A673 (cell line): Measurements from ENCODE around the gene SLC12A6. TPM values are rescaled to one million over a fixed set of nuclear protein-coding genes. Genes with fewer than 3 reads are reported as not detected.
A peak's percentile ranks its signal among the peaks of the same experiment; 100 is the strongest.

Experiments used
- BruUV-seq: library from RNA; stranded (reverse); fragments of 400-500 nt; replicated peaks from 2 replicates; lab custom pipeline; 2021; lab: Mats Ljungman, UMichigan
- CTCF ChIA-PET: fragments of 300-600 bp; sonication (Branson Sonifier 250); formaldehyde crosslinking; loops from one replicate; lab custom pipeline; 2022; ENCODE audit warnings: antibody characterized with exemption; lab: Charles Lee
- POLR2A ChIA-PET: fragments of 300-600 bp; sonication (Branson Sonifier 250); formaldehyde crosslinking; loops from one replicate; lab custom pipeline; 2022; ENCODE audit warnings: antibody characterized with exemption; ENCODE audit not compliant: low non-redundant PET; lab: Charles Lee
- DNase-seq: peaks from one replicate; pipeline ENCODE4 v3.0.0-alpha.2; 2015; ENCODE audit warnings: low spot score
- H3K27ac ChIP-seq: fragments of 200-600 bp; sonication (generic); 2 replicates; pipeline ENCODE4 v1.5.1; 2016; ENCODE audit warnings: mixed run types, low read depth, mild to moderate bottlenecking, mixed read lengths, antibody characterized with exemption, low read length; ENCODE audit not compliant: poor library complexity, severe bottlenecking
- H3K27me3 ChIP-seq: fragments of 200-600 bp; sonication (generic); replicated peaks from 2 replicates; pipeline ENCODE4 v1.6.1; 2017; ENCODE audit warnings: mixed run types, low read depth, mild to moderate bottlenecking, mixed read lengths, antibody characterized with exemption, low read length; ENCODE audit not compliant: insufficient read depth, poor library complexity
- H3K36me3 ChIP-seq: fragments of 200-600 bp; sonication (generic); 2 replicates; pipeline ENCODE4 v1.6.1; 2016; ENCODE audit warnings: mixed run types, mild to moderate bottlenecking, mixed read lengths, antibody characterized with exemption, low read length; ENCODE audit not compliant: insufficient read depth, poor library complexity, severe bottlenecking
- H3K4me1 ChIP-seq: fragments of 200-600 bp; sonication (generic); 2 replicates; pipeline ENCODE4 v1.6.1; 2017; ENCODE audit warnings: mixed run types, mild to moderate bottlenecking, mixed read lengths, antibody characterized with exemption, low read length; ENCODE audit not compliant: insufficient read depth, poor library complexity, severe bottlenecking
- H3K4me3 ChIP-seq: fragments of 200-600 bp; sonication (generic); 2 replicates; pipeline ENCODE4 v1.5.1; 2016; ENCODE audit warnings: low read depth, mixed run types, mild to moderate bottlenecking, mixed read lengths, low read length; ENCODE audit not compliant: poor library complexity, severe bottlenecking
- H3K9me3 ChIP-seq: fragments of 200-600 bp; sonication (generic); 2 replicates; pipeline ENCODE4 v1.6.1; 2016; ENCODE audit warnings: mixed run types, low read depth, mild to moderate bottlenecking, mixed read lengths, antibody characterized with exemption, low read length; ENCODE audit not compliant: poor library complexity, severe bottlenecking
- CTCF ChIP-seq: fragments of 300-800, 200-600 bp; sonication (generic); conservative IDR thresholded peaks from 2 replicates; pipeline ENCODE4 v1.5.1; 2017; ENCODE audit warnings: low read depth, mild to moderate bottlenecking, antibody characterized with exemption, low read length, moderate library complexity, mixed read lengths
- EZH2 ChIP-seq: fragments of 200-600 bp; sonication (generic); IDR thresholded peaks from 2 replicates; pipeline ENCODE4 v1.6.1; 2017; ENCODE audit warnings: borderline replicate concordance, low read depth, mild to moderate bottlenecking, mixed read lengths, antibody characterized with exemption, low read length; ENCODE audit not compliant: poor library complexity, severe bottlenecking
- intact Hi-C: fragments of 100-400 bp; cut with micrococcal nuclease; formaldehyde crosslinking; loops from one replicate; pipeline ENCODE4 v1.10.0; 2022; ENCODE audit not compliant: unreplicated experiment
- total RNA-seq: library from RNA; stranded (reverse); gene quantifications from 2 replicates; pipeline ENCODE4 v1.2.3, GENCODE V29; 2021

SLC12A6 gene
- total RNA-seq, 1 experiment from 2014 or later: 17.2 TPM

- BruUV-seq: TSS peak; percentile 64
- Histone ChIP-seq H3K27me3 (no peaks in the 10 kb centered on the region), H3K36me3 (peaks cover 35% of the 10 kb centered on the region), H3K4me1 (peaks cover 33% of the 10 kb centered on the region), H3K27ac (peak overlapping the region; percentile 86), H3K9me3 (no peaks in the 10 kb centered on the region), H3K4me3 (peak overlapping the region; percentile 67)
- TF ChIP-seq EZH2: no peak
- TF ChIP-seq CTCF: no peak
- intact Hi-C loops: loop anchor here (5.0 kb wide), 1 partner anchor 114 kb away; the partner anchor contains the start of gene EMC4
- no peak for DNase-seq
- POLR2A ChIA-PET: no interaction called here
- CTCF ChIA-PET: no interaction called here
Observed at GRCh38 chr15:34341381-34342212, 4.0 kb upstream of the SLC12A6 start.

GRCh38 chr15:34339946-34340345 lies 2.4 kb upstream of the SLC12A6 start:
- CTCF ChIA-PET: no interaction called here
- POLR2A ChIA-PET: interaction anchor here (0.7 kb wide), 1 partner anchor 224 kb away, joined by 7 read pairs; no protein-coding TSS in a partner anchor
- no peak for TF ChIP-seq EZH2
- no peak for TF ChIP-seq CTCF
- DNase-seq: no peak
- intact Hi-C loops: loop anchor here (5.0 kb wide), 1 partner anchor 113 kb away; the partner anchor contains the start of gene EMC4
- no peaks in the 10 kb centered on the region for H3K27me3 ChIP-seq
- no peaks in the 10 kb centered on the region for H3K9me3 ChIP-seq
- H3K36me3 ChIP-seq: peaks cover 35% of the 10 kb centered on the region
- peak overlapping the region; percentile 3 for H3K27ac ChIP-seq
- H3K4me1 ChIP-seq: peaks cover 33% of the 10 kb centered on the region
- no TSS peak for BruUV-seq
- no peak overlapping the region for H3K4me3 ChIP-seq

DNA sequence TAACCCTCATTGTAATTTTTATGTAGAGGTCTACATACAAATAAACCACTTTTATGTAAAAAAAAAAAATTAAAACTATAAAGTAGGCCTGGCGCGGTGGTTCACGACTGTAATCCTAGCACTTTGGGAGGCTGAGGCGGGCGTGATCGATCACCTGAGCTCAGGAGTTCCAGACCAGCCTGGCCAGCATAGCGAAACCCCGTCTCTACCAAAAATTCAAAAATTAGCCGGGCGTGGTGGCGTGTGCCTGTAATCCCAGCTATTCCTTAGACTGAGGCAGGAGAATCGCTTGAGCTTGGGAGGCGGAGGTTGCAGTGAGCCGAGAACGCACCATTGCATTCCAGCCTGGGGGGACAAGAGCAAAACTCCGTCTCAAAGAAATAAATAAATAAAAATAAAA lies 766 bp upstream of the SLC12A6 start:
- no peaks in the 10 kb centered on the region for H3K27me3 ChIP-seq
- H3K36me3 ChIP-seq: peaks cover 35% of the 10 kb centered on the region
- DNase-seq: no peak
- intact Hi-C loops: no loop called here
- H3K4me3 ChIP-seq: peak overlapping the region; percentile 63
- H3K9me3 ChIP-seq: no peaks in the 10 kb centered on the region
- POLR2A ChIA-PET: no interaction called here
- CTCF ChIA-PET: no interaction called here
- H3K27ac ChIP-seq: no peak overlapping the region
- TF ChIP-seq EZH2 (no peak), CTCF (no peak)
- no TSS peak for BruUV-seq
- peaks cover 33% of the 10 kb centered on the region for H3K4me1 ChIP-seq
